GDM1 (cell line): Measurements from ENCODE around the gene XXYLT1.
A peak's percentile ranks its signal among the peaks of the same experiment; 100 is the strongest.
"Not testable (repeated sequence)": the region's sequence is repeated elsewhere in the genome, so short reads cannot be mapped to it uniquely, and the experiment has no call there.

Experiments
- DNase-seq: peaks from one replicate; lab custom pipeline; 2025; lab: John Stamatoyannopoulos, UW

The XXYLT1 gene

GRCh38 chr3:195226900-195227447 lies 44.0 kb downstream of the XXYLT1 start:
- peak; percentile 28 for DNase-seq

- no peak for DNase-seq
Observed at GRCh38 chr3:195226445-195226844, 44.5 kb downstream of the XXYLT1 start.

- DNase-seq, result no peak
Observed at GRCh38 chr3:195224980-195225580, 45.9 kb downstream of the XXYLT1 start.

- peak; percentile 11 for DNase-seq
Observed at GRCh38 chr3:195224156-195224979, 46.6 kb downstream of the XXYLT1 start.

GRCh38 chr3:195221876-195222617 lies 48.9 kb downstream of the XXYLT1 start:
- DNase-seq, result no peak

- peak; percentile 72 for DNase-seq
Observed at GRCh38 chr3:195221015-195221853, 49.7 kb downstream of the XXYLT1 start.

- no peak for DNase-seq
Observed at GRCh38 chr3:195219351-195220230, 51.4 kb downstream of the XXYLT1 start.

- not testable (repeated sequence) for DNase-seq
Observed at GRCh38 chr3:195218331-195218730, 52.6 kb downstream of the XXYLT1 start.

- not testable (repeated sequence) for DNase-seq
Observed at GRCh38 chr3:195215576-195215975, 55.4 kb downstream of the XXYLT1 start.

GRCh38 chr3:195214381-195214780 lies 56.6 kb downstream of the XXYLT1 start:
- DNase-seq, result no peak

GRCh38 chr3:195213639-195214315 lies 57.2 kb downstream of the XXYLT1 start:
- no peak for DNase-seq

GRCh38 chr3:195212749-195213375 lies 58.1 kb downstream of the XXYLT1 start:
- DNase-seq, result no peak

GRCh38 chr3:195212033-195212748 lies 58.8 kb downstream of the XXYLT1 start:
- DNase-seq, result no peak

GRCh38 chr3:195210266-195210973 lies 60.5 kb downstream of the XXYLT1 start:
- DNase-seq, result no peak

- DNase-seq, result no peak
Observed at GRCh38 chr3:195209847-195210265, 61.1 kb downstream of the XXYLT1 start.

- DNase-seq, result no peak
Observed at GRCh38 chr3:195209083-195209846, 61.7 kb downstream of the XXYLT1 start.

- DNase-seq, result no peak
Observed at GRCh38 chr3:195208631-195209030, 62.3 kb downstream of the XXYLT1 start.
